HG03060 (cell line): ENCODE measurements around the gene GSC.
"Not testable (repeated sequence)": the region's sequence is repeated elsewhere in the genome, so short reads cannot be mapped to it uniquely, and the experiment has no call there.

ENCODE experiments used
- ATAC-seq: cut with Tn5 transposase; IDR thresholded peaks from one replicate; pipeline ENCODE4 v1.9.1; 2021; ENCODE audit warnings: low read depth, moderate number of reproducible peaks; ENCODE audit not compliant: unreplicated experiment

GSC gene

DNA sequence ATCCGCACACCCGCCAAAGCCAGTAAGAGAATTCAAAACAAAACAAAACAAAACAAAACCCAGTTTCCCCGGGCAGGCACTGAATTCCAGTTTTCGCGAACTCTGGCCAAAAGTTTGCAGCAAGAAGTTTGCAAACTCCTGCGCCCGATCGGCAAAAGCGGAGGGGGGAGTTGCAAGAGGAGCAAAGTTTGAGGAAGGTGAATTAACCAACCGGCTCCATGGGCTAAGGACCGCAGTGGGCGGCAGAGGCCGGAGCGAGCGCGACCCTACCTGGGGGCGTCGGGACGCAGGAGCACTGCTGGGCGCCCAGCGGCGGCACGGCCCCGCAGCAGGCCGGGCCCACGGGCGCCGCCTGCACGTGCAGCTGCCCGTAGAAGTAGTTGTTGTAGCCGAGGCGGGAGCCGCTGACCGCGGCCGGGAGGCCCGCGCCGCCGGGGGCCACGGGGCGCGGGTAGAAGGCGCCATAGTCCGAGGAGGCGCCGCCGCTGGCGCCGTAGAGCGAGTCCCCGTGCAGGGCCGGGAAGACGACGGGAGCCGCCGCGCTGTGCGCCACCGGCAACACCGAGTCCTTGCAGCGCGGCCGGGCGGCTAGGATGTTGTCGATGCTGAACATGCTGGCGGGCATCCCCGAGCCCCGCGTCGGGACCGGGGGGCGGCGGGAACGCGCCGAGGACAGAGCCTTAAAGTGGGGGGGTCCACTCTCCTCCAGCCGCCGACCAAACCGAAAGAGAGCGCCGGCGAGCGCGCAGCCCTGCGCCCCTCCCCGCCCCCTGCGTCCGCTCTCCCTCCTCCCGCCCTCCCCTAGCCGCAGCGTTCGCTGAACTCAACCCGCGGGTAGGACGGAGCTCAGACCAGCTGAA lies at the start of gene GSC:
TSS of gene GSC (minus strand) at position 723 of the 860 bp plus-strand sequence. CDS start at position 625, 98 bp downstream.
- ATAC-seq, result no peak

DNA sequence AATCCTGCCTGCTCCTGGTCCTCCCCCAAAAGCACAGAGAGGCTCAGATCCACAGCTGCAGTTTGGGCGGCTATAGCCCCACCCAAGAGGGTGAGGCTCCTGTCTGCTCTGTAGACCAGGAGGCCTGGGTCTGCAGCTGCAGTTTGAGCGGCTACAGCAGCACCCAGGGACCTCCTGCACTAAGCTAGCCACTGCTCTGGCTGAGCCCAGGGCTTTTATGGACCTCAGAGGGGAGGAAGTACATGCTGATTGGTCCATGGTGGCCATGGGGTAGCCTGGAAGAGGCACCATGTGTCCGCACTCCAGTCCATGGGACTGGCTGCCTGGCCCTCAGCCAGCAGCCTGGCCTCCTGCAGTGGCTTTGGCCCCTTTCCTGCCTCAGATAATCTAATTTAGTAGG lies 49.6 kb upstream of the GSC start:
- ATAC-seq, result no peak

DNA sequence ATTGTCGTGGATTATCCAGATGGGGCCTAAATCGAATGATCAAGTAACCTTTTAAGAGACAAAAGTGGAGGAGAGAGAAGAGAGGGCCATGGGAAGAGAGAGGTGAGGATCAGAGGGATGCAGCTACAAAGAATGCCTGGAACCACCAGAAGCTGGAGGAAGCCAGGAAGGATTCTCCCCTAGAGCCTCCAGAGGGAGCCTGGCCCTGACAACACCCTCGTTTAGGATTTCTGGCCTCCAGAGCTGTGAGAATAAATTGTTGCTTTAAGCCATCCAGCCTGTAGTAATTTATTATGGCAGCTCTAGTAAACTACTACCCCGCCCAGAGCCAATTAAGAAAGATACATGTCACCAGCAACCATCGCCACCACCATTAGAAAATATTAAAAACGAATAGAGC lies 46.2 kb upstream of the GSC start:
- ATAC-seq, result no peak

DNA sequence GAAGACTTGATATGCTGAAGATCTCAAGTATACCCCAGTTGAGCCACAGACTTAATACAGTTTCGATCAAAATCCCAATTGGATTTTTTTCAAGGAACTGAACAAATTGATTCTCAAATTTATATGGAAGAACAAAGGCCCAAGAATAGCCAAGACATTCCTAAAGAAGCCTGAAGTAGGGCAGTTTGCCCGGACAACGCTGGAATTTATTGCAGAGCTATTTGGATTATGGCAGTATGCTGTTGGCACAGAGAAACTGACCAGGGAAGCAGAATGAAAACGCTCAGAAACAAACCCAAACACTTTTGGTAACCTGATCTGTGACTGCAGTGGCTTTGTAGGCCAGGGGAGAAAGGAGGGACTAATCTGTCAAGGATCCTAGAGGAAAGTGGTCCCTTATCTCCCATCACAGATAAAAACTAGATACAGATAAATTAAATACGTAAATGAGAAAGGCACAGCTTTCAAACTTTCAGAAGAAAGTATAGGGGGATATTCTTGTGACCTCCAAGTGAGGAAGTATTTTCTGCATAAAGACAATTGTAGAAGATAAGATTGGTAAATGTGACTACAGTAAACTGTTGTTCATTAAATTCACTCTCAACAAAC lies 35.9 kb upstream of the GSC start:
- ATAC-seq, result no peak

DNA sequence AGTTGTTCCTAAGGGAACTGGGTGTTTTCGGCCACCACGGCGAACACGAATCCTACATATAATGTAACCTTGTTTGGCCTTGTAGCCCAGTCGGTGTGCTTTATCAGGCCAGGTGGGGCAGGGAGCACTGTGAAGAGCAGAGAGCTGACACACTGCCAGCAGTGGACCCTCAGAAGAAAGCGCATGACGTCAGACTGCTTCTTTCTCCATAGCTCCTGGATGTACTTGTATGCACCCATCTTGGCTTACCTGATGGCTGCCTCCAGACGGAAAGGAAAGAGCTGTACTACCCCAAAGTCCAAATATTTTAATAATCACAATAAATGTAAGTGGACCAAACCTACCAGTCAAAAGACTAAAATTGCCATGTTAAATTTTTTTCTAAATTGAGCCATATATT lies 31.3 kb upstream of the GSC start:
- no peak for ATAC-seq

DNA sequence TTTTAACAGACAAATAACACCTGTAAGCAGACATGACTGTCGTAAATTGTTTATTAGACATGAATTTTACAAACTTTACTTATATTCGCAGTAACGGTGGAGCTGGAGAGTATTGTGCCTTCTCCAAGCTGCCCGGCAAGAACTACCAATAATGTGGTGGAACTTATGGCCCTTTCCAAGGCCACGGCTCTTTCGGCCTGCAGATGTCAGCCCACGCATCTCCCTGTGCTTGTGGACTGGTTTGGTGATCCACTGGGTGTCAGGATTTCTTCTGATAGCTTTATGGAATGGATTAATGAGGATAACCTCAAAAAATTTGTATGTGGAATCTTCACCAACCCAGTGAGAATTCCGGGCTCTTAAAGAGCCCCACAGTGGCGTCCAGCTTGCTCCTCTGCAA lies 30.9 kb upstream of the GSC start:
- not testable (repeated sequence) for ATAC-seq

DNA sequence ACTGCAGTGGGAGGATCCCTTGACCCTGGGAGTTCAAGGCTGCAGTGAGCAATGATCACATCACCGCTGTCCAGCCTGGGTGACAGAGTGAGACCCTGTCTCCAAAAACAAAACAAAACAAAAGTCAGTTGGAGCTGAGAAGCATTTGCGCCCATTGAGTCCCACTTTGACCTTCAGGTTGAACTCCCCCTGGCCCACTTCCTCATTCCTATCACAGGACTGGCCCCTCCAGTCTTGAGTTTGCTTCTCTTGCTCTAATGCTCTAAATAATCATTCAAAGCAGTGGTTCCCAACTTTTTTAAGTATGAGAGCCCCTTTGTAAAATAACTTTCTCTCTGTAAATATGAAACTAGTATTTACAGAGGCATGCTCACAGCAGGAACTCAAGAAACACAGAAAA lies 28.0 kb upstream of the GSC start:
- ATAC-seq, result no peak

DNA sequence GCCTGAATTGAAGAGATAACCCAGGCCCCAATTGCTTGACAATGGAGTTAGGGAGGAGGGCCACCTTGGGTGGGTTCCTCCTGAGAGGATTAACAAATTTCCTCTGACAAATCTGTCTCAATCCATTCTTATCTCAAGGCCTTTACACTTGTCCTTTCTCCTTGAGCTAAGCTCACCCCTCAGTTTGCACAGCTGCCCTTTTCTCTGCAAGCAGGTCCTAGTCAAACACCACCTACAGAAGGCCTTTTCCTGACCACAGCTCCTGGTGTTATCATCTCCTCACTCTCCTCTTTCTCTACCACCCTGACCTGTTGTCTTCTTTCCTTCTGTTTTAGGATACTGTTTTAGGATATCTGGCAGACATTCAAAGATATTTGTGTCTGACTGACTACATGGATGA lies 26.4 kb upstream of the GSC start:
- no peak for ATAC-seq

DNA sequence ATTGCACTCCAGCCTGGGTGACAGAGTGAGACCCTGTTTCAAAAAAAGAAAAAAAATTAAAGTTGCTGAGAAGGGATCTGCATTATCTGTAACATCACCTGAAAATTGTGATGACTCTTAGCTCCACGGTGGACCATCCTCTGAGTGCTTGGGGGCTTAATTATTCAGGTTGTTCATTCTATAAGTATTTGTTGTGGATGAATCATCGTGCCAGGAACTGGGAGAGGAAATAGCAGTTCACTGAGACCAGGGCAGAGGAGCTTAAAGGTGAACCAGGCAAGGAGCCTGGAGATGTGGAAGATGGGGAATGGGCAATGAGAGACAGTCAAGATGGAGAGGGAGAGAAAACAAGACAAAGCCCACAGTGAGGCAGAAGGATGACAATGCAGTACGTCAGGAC lies 25.5 kb upstream of the GSC start:
- no peak for ATAC-seq

DNA sequence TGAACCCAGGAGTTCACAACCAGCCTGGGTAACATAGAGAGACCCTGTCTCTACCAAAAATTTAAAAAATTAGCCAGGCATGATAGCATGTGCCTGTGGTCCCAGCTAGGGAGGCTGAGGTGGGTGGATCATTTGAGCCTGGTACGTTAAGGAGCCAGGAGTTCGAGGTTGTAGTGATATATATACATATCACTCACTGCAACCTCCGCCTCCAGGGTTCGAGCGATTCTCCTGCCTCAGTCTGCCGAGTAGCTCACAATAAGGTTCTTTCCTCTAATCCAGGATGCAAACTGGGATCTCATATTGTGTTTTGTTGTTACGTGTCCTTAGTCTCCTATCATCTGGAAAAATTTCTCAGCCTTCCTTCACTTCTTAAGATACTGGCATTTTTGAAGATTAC lies 24.0 kb upstream of the GSC start:
- no peak for ATAC-seq

DNA sequence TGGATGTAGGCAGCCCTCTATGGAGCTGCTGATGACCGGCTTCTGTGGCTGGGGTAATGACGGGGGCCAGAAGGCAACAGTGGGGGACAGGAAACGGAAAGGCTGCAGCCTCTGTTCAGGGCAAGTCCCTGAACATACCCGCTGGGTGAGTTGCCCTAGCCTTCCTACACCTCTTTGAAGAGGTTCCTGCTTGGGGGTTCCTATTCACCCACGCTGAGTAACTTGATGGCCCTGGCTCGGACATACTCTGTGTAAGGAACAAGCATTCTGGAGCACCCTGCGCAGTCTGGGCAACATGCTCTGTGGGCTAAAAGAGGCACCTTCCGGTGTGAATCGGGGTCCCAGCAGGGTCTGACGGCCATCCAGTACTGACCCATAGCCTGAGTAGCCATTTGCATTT lies 17.7 kb upstream of the GSC start:
- ATAC-seq, result no peak

DNA sequence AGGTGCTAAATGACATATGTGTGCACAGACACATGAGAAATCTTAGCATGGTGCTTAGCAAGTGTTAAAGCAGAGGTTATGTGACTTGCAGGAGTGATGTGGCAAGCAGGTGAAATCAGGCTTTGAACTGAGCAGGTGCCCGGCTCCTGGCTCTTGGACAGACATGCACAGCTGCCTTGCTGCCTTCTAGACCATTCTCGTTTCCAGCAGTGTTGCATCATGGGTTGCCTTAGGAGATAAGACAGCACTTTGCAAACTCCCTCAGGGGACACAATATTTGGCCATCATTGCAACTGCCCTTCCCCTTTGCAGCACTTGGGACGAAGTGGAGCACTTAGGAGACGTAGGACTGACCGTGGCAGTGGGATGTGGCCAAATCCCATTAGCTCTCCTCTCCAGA lies 17.2 kb upstream of the GSC start:
- no peak for ATAC-seq

DNA sequence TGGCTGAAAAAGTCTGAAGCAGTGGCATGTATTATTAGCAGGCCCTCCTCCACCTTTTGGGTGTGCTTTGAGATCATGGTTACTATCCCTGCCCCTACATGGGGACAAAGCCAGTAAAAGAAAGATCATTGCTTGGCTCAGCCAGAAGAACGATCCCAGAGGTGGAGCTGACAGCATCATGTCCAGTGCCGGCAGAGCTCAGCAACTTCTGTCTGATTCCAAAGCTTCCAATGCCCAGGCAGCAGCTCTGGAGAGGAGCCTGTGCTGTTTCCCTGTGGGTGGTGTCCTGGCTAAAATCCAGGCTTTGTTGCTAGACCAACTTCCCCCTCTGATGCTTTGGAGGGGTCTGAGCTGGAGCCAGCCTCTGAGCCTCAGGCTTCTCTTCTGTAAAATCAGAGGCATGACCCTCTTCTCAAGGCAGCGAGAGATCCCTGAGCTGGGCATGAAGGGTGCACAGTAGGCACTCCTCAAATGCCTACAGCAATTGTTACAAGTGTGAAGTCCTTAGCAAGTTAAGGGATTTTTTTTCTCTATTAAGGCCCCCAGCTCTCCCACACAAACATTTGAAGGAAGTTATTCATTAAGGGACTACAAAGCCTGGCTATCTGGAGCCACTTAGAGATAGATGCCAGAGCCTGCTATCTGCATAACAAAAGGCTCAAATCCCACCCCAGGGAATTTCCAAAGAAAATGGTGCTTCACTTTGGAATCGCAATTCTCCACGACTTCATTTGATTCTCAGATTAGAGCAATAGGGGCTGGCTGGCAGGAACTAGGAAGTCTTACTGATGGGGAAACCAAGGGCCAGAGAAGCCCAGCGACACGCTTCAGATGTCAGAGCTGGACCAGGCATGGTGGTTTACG lies 10.9 kb upstream of the GSC start:
- ATAC-seq, result no peak

DNA sequence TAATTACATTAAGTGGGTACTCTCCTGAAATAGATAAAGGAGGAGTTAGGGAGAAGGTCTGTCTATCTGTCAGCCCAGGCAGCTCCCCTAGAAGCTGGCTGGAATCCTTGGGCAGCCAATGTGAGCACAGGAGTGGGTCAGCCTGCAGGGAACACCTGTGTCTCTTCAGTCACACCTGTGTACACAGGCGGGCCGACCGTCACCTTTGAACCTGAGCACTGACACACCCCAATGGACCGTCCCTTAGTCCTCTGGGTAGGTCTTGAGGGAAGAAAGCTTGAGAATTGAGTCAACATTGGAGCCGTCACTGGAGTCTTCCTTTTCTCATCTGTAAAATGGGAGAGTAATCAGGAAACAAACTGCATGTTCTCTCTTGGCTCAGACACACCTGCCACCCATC lies 9.8 kb upstream of the GSC start:
- no peak for ATAC-seq

DNA sequence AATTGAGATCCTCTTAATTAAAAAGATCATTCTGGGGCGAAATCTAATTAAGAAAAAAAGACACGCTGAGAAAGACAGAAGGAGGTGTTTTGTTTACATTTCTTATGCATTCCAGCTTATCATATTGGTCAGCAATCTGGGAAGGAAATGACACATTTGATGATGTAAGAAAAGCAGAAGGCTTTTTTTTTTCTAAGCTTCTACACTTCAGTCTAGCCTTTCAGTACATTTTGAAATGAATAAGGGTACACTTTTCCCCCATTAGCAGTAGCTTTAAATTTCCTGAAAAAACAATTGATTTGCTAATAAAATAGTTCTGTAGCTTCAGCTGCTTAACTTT lies 5.9 kb upstream of the GSC start:
- no peak for ATAC-seq

DNA sequence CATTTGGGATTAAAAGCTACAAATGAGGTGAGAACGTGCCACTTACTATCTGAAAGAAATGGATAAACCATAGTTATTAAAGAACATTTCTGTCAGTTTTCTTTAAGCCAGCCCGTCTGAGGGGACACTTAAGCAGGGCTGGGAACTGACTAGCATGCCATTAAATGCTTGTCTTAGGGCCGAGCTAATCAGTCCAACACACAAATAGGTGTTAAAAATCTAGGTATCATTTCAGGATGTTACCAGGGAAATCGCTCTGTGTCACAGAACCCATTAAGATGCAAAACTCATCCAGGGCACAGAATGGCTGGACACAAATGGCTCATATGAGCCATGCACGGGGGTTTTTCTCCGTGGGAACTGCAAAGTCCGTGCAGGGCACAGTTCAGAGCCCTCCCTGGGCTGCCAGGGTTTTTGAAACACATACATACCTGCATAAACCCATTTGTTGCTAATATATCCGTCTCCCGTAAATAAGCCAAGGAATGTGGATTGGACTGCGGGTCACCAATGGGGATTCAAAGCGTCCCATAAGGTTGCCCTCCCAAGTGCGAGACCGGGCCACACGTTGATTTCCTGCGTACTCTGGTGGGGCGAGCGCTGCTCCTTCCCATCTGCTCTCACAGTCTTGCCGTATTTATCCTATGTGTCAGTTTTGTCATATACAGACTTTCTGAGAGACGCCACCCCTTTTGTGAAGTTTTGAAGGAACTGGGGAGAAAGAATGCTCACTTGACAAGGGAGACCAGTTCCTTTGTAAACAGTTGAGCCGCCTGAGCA lies 5.4 kb upstream of the GSC start:
- no peak for ATAC-seq

DNA sequence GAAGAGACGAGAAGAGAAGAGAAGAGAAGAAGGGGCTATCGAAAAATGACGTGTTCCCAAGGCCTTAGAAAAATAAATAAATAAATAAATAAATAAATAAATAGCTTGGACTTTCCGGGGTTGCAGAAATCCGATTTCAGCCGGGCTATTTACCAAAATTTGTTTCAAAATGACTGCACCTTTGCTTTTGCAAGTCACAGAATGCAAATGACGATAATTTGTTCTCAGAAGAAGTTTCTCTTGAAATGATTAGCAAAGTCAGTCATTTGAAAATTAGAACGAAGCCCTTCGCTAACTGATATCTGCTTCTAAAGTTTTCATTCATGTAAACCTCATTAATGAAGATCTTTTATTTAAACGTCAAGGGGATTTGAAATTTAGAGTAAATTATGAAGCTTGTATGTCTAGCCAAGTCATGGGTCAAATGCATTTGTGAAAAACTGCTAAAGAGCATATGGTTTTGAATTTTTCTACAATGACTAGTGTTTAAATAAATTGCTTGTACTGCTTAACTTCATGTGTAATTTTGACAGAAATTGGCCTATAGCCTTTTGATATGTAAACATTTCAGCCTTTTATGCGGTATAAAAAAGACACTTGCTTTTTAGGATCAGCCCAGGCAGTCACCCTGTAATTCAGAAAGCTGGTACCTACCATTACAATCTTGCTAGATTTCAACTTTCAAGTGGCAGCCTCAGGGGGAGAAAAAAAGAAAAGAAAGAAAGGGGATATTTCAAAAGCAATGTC lies 4.6 kb upstream of the GSC start:
- no peak for ATAC-seq

DNA sequence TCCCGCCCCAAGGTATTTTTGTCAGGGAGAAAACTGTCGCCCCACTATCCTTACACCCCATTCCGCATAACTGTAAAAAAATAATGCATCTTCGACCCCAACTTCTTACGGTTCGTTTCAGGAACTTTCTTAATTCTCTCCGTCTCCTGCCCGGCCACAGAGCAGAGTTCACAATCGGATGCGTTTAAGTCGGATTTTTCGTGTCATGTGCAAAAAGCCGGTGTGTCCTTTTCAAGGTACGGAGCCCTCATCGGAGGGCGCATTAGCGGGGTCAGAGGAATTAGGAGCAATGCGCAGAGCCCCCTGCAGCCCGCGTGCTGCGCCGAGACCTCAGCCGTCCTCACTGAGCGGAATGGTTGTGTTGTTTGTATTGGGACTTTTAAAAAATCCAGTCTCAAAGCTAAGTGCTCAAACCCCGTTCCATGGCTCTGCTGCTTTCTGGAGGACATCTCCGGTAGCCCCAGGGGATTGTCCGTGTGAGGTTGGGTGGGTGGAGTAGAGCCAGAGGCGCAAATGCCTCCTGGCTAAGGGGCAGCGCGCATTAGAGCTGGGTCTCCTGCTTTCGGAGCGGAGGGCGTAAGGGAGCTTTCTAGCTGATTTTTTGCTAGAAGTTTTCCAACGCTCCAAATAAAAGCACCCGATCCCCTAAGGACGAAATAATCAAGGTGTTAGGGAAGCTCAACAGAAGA lies 3.9 kb upstream of the GSC start:
- no peak for ATAC-seq

DNA sequence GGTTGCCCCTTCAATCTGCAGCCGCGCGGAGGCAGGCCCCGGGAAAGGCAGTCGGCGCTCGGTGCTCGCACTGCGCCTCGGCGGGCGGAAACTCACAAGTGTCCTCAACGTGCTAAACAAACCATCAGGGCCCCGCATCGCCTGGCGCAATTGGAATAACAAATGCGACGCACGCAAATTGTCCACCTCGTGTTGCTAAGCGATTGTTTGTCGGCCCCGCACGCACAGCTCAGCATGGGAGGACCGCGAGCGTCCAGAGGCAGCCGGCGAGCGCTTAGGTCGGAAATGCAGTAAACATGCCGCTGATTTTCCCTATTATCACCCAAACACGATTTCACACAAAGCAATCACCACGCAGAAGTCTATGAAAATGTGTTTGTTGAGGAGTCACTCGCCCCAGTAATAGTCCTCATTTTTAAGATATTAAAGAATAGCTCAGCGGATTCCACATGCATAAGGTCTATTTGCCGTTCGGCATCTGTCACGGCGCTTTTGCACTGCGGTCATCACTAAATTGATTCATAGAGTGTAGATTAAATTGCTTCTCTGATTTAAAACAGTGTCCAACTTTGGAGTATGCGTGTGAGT lies 3.2 kb upstream of the GSC start:
- ATAC-seq, result no peak
